Stimulated activated CD8-positive, alpha-beta memory T cell treated with anti-CD3 and anti-CD28 coated beads, Interleukin-12 subunit alpha, Interleukin-12 subunit beta, amount 100 ng/mL, for 4 hours (primary cell): Measurements from ENCODE around the gene NAT9.

ENCODE experiments used
- DNase-seq: peaks from one replicate; pipeline ENCODE4 v3.0.0-alpha.2; 2020; ENCODE audit warnings: low read depth

The NAT9 gene

DNA sequence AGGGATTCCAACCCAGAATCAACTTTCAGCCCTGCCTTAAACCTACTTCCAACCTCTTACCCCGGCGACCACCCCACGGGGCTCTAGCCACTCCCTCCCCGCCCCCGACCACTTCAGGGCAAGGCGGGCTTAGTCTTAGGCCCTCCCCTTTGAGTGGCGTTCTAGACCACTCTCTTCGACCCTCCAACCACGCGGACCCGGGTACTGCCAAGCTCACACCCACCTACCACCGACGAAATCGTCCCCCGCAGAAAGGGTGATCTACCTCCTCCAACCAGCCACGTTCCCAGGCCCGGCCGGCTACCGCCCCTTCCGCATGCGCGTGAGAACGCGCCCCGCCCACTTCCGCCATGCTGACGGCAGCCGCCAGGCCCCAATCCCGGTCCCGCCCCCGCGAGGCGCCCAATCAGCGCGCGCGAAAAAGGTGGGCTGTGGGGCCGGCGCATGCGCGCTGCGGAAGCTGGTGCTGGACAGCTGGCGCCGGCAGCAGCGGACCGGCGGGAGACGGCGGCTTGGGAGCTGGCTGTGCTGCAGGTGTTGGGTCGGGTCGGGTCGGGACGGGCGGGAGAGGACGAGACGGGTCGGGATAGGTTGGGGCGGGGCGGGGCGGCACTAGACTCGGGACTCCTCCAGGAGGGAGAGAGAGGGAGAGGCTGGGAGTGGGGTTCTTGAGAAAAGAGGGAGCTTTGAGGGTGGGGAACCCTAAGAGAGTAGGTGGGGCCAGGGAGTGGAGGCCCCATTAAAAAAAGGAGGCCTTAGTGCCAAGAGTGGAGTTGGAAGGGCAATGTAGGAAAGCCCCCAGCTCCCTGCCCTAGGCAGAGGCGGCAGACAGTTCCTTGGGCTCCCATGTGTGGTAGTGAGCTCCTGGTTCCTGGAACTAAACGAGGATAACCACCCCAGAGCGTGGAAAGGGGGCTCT is at the start of gene NAT9:
Gene NAT9 (minus strand): TSS at position 302 of the 919 bp plus-strand sequence. CDS start 647 bp downstream, outside the sequence.
- peak; percentile 99 for DNase-seq

DNA sequence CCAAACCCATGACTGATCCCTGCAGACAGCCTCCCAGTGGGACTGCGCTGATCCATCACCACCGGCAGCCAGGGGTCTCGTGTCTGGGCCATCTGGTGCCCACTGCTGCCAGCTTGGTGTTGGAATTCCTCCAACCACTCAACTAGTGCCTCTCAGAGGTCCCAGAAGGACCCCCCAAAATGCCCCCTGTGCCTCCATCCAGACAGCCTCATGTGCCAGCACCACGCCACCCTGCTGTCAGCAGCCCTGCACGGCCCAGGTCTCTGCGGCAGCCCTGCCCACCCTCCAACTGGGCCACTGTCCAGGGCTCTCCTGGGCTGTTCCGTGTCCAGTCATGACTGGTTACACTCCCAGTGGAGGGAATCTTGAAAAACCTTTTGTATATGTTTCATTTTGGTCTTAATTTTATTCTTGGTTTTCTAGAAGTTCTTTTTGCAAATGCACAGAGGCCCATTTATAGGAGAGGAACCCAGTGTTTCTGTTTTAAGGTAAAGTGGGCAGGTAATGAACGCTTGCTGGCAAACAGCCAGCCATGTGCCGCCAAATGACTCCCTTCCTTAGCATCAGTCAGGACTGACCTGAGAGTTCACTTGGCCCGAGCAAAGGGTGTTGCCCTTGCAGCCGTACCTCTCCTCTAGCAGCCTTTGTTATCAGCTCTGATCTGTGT is 48.9 kb upstream of the NAT9 start:
- DNase-seq, result no peak

DNA sequence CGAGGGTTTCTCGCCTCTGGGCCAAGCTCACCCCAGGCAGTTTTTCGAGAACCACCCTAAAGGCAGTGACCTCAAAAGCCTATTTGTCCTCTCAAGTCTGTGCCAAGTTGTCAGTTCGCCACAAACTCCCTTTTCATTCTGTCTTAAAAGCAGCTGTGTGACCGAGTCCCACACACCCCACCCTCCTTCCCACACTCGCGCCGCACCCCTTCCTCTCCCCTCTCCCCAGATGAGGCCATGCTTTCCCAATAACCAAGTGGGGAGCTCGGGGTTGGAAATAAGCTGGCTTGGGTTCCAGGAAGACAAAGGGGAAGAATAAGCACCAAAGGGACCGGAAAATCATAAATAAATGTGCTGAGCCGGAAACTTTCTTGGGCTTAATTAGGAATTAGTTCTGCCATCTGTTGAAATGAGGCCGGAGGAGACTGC is 46.8 kb upstream of the NAT9 start:
- no peak for DNase-seq

DNA sequence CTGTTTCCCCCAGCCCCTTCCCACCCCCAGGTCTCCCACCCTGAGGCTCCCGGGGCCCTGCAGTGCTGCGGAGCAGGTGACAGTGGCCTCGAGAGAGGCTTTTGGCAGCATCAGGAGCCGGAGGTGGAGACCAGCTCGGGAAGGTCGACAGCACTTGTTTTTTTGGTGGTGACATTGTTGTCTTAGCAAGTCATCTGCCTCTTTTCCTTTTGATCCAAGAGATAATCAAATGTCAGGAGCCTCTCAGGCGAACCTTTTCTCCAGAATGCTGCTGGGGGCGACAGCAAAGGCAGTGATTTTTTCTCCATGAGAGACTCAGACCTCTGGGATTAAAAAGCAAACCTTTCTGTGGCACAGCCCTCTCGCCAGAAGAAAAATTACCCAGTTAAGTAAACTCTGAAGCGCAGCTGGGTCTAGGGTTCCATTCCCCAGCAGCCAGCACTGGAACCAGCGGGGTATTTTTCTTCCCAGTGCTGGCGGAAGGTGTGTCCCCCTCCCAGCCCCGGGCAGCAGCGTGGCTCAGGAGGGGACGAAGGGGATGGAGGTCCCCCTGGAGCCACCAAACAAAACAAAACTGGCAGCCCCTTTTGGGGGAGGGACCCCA is 46.3 kb upstream of the NAT9 start:
- no peak for DNase-seq

- DNase-seq, result no peak
Measured at GRCh38 chr17:74821655-74822334, 45.6 kb upstream of the NAT9 start.

DNA sequence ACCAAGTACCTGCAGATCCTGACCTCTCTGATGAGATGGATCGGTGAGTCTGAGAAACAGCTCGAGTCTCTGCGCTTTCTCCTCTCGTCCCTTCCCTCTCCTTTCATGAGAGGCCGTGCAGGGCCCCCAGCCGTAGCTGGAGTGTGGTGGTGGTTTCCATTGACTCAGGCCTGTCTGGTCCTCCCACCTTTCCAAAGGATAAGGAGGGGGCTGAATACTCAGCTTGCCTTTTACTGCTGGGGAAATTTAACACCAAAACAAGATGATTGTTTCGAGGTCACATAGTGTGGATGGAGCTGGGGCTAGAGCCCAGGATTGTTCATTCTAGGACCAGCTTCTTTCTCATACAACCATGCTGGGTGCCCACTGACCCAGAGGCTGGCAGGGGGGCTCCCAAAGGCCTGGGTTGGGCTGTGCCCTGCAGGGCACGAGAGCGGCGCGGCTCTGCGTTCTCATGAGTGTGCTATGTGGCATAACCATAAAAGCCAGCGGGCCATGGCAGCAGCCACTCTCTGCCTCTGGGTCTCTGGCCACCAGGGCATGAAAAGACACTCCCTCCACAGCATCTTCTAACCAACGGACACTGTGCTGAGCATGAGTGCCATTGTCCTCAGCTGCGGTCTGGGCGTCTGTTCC is 43.8 kb upstream of the NAT9 start:
- no peak for DNase-seq

GRCh38 chr17:74818291-74818938 is 42.3 kb upstream of the NAT9 start:
- no peak for DNase-seq

- DNase-seq, result no peak
Measured at GRCh38 chr17:74816905-74817620, 40.9 kb upstream of the NAT9 start.

GRCh38 chr17:74815550-74816370 is 39.6 kb upstream of the NAT9 start:
- DNase-seq, result no peak

GRCh38 chr17:74815067-74815466 is 38.9 kb upstream of the NAT9 start:
- DNase-seq, result no peak

- no peak for DNase-seq
Measured at GRCh38 chr17:74814453-74814852, 38.3 kb upstream of the NAT9 start.

- no peak for DNase-seq
Measured at GRCh38 chr17:74812109-74813009, 36.2 kb upstream of the NAT9 start.

- DNase-seq, result no peak
Measured at GRCh38 chr17:74810699-74811485, 34.7 kb upstream of the NAT9 start.

GRCh38 chr17:74808714-74809430 is 32.7 kb upstream of the NAT9 start:
- DNase-seq, result no peak

- no peak for DNase-seq
Measured at GRCh38 chr17:74807925-74808324, 31.8 kb upstream of the NAT9 start.

DNA sequence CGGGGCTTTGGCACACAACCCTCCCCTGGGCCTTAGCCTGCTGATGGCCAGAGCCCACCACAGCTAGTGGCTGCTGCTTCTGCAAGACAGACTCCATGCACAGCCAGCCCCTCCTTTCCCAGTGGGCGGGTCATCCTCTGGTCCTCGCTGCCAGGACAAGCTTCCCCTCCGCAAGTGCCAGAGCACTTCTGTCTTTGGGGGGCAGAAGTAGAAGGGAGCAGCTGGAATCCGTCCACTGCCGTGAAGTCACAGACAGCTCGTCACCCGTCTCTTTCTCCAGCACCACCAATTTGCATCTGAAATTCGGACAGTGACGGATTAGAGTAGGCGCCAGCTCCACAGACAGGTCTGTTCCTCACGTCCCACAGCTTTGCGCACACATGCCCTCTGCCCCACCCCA is 31.3 kb upstream of the NAT9 start:
- no peak for DNase-seq

- no peak for DNase-seq
Measured at GRCh38 chr17:74806334-74806733, 30.2 kb upstream of the NAT9 start.
